Adrenal gland (tissue), 12 donors: Measurements from ENCODE around the gene TRAPPC5. TPM values are rescaled to one million over a fixed set of nuclear protein-coding genes. Genes with fewer than 3 reads are reported as not detected.

Experiments used
- DNase-seq, 7 donors: peaks; one replicate each; pipeline ENCODE4 v3.0.0-alpha.2; 2019 to 2020
- H3K27ac ChIP-seq, 5 donors: fragments of 200-600 bp; sonication (generic) in 4 of 5; 1 replicate in 3 of 5; 2 replicates in 2 of 5; pipeline versions ENCODE4 v1.5.1 to v1.8.0; 2016 to 2020; ENCODE audit warnings: mild to moderate bottlenecking in 1 of 5
- H3K27me3 ChIP-seq: fragments of 200-600 bp; 2 replicates; pipeline ENCODE4 v1.8.0; 2021
- H3K36me3 ChIP-seq, 2 donors: fragments of 200-600 bp; replicated peaks in 1 of 2; 1 replicate in 1 of 2; 2 replicates in 1 of 2; pipeline versions ENCODE4 v1.5.1 to v1.8.0; 2018 to 2022
- H3K4me1 ChIP-seq, 2 donors: fragments of 200-600 bp; replicated peaks in 1 of 2; 1 replicate in 1 of 2; 2 replicates in 1 of 2; pipeline versions ENCODE4 v1.5.1 to v1.8.0; 2018 to 2021
- H3K4me3 ChIP-seq, 4 donors: fragments of 200-600 bp; sonication (generic) in 3 of 4; one replicate each; pipeline ENCODE4 v1.5.1; 2016 to 2018
- H3K9me3 ChIP-seq, 3 donors: fragments of 200-600 bp; sonication (generic) in 1 of 3; replicated peaks in 1 of 3; 1 replicate in 2 of 3; 2 replicates in 1 of 3; pipeline versions ENCODE4 v1.5.1 to v1.8.0; 2016 to 2021
- POLR2A ChIP-seq, 2 donors: fragments of 450-650 bp; IDR thresholded peaks; one replicate each; pipeline ENCODE4 v1.6.1; 2017; ENCODE audit warnings: antibody characterized with exemption in 2 of 2, mild to moderate bottlenecking in 2 of 2, moderate library complexity in 1 of 2
- WGBS, 4 donors: extraction: QIAGEN DNeasy Blood & Tissue Kit in 2 of 4; methylation state at CpG; one replicate each; pipeline versions ENCODE4 v1.1.5 to v1.1.7; 2013 to 2017; 5-methylcytosine and 5-hydroxymethylcytosine counted together
- intact Hi-C, 2 donors: fragments of 100-400 bp; cut with DNase I; formaldehyde crosslinking; loops; one replicate each; pipeline versions ENCODE4 v1.14.1 to v1.15.0; 2022 to 2023
- polyA plus RNA-seq, 3 donors: library from polyadenylated mRNA; stranded (reverse); fragments of 200-250 nt in 2 of 3; fragments of 350-450 nt in 1 of 3; fragmentation: Illumina TruSeq in 1 of 3; extraction: RNeasy Lipid Tissue Mini Kit (QIAGEN cat#74804) in 1 of 3; gene quantifications; one replicate each; pipeline ENCODE4 v1.2.3, GENCODE V29; 2013 to 2014
- total RNA-seq, 9 donors: library from RNA; depleted of rRNA in 4 of 9; stranded (reverse); fragments of >200 nt in 4 of 9; fragments of 120-200 nt in 1 of 9; fragmentation: NEBNext Ultra II Directional in 1 of 9; extraction: Animal tissue kit (Norgen Biotek cat#: 25700) in 1 of 9; gene quantifications; one replicate each; pipeline versions ENCODE4 v1.1.0 to v1.2.4, GENCODE V29; 2013 to 2023
- TF ChIP-seq, protein P1 (sequence below), 6 experiments: fragments of 450-650 bp in 4 of 6; fragments of 200-600 bp in 2 of 6; sonication (generic) in 1 of 6; IDR thresholded peaks; 1 replicate in 5 of 6; 2 replicates in 1 of 6; pipeline versions ENCODE4 v1.5.1 to v1.8.0; 2016 to 2021; ENCODE audit warnings: antibody characterized with exemption in 6 of 6, mild to moderate bottlenecking in 2 of 6, moderate library complexity in 1 of 6
- donor health status: healthy with polysubstance abuse.
- donor health status: Bipolar disorder and iron deficiency.
- donor health status: DM: yes; HTN: yes; CAD: no.
- donor health status: DM: no; HTN: no; CAD: no.
- donor health status: DM: no; HTN: no; CAD: no.
- donor health status: DM: yes; HTN: yes; CAD: no.

The TRAPPC5 gene
- total and polyA plus RNA-seq, 12 donors, result 5.6 to 502 (median 153) TPM

DNA sequence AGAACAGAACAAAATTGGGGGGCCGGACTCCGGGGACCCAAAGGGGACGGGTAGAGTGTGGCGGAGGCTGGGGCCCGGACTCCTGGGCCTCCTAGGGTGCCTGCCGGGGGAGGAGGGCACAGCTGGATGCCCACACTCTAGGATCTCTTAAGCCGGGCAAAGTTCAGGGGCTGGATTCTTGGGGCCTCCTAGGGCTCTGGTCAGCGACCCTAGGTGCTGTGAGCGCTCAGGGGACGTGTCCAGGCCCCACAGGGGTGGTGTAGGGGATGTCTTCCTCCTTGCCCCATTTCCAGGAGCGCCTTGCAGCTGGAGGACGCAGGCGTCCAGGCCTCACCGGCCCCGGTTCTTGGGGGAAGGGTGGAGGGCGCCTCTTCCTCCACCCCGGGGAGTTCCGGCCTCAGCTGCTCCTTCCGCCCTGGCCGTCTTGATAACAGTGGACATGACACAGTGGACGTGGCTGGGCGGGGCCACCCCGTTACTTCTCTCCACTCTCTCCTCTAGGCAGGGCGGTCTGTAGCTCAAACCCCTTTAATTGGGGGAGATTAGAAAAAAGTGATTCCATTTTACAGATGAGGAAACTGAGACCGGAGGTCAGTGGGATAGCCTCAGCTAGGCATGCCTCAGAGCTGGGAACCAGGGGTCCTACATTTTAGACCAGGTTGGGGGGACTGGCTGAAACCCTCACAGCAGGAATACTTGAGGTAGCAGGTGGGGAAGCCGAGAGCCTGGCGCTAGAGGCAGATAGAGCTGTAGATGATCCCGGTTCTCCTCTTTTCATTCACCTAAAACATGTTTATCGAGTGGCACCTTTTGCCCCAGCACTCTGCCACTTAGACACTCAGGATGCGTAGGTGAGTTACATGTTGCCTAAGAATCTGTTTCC is 43.0 kb upstream of the TRAPPC5 start:
- Histone ChIP-seq H3K4me3 (peak overlapping the region in 2 of 4 donors; percentile 22 to 70), H3K27ac (peak overlapping the region in 4 of 5 donors; percentile 47 to 90 (median 64)), H3K4me1 (peaks cover 3% of the 10 kb centered on the region in 2 donors), H3K36me3 (no peaks in the 10 kb centered on the region), H3K27me3 (no peaks in the 10 kb centered on the region), H3K9me3 (no peaks in the 10 kb centered on the region)
- DNase-seq, result peak in 3 of 7 donors; percentile 52 to 60 (median 55)
- TF ChIP-seq, protein P1, sequence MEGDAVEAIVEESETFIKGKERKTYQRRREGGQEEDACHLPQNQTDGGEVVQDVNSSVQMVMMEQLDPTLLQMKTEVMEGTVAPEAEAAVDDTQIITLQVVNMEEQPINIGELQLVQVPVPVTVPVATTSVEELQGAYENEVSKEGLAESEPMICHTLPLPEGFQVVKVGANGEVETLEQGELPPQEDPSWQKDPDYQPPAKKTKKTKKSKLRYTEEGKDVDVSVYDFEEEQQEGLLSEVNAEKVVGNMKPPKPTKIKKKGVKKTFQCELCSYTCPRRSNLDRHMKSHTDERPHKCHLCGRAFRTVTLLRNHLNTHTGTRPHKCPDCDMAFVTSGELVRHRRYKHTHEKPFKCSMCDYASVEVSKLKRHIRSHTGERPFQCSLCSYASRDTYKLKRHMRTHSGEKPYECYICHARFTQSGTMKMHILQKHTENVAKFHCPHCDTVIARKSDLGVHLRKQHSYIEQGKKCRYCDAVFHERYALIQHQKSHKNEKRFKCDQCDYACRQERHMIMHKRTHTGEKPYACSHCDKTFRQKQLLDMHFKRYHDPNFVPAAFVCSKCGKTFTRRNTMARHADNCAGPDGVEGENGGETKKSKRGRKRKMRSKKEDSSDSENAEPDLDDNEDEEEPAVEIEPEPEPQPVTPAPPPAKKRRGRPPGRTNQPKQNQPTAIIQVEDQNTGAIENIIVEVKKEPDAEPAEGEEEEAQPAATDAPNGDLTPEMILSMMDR (IDR thresholded peaks at IDR 0.05), result no peak
- TF ChIP-seq POLR2A (IDR thresholded peaks at IDR 0.05), result no peak
- intact Hi-C loops, result no loop called here
- 50 to 59% (median 52%) methylated on average over 17 to 30 of the region's 30 CpGs for WGBS, 4 donors

DNA sequence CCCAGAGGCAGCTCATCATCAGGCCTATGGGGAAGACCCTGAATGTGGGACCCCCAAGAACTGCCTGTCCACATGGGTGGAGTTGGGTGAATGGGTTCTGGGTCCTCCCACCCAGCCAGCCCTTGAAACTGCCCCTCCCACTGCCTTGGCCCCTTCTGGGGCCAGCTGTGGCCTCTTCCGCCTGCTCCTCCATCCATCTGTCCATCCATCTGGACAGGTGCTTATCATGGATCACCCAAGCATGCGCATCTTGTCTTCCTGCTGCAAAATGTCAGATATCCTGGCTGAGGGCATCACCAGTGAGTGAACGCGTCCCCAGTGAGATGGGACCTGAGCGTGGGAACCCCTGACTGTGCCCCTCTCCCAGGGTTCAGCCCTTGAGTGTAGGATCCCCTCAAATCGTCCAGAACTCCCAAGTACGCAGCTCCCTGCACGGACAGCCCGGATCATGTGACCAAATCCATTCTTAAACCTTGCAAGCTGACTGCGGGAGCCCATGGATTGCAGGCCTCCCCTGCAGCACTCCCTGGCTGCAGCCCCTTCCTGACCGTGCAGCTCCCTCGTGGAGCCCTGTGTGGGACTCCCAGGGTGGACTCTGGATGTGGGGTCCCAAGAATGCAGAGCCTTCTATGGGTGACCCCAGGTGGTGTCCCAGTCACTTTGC is 41.7 kb upstream of the TRAPPC5 start:
- TF ChIP-seq, protein P1 (IDR thresholded peaks at IDR 0.05), result no peak
- TF ChIP-seq POLR2A (IDR thresholded peaks at IDR 0.05), result no peak
- intact Hi-C loops, result no loop called here
- Histone ChIP-seq H3K9me3 (no peaks in the 10 kb centered on the region), H3K4me3 (no peak overlapping the region), H3K4me1 (peaks cover 3% of the 10 kb centered on the region in 2 donors), H3K27me3 (no peaks in the 10 kb centered on the region), H3K27ac (no peak overlapping the region), H3K36me3 (no peaks in the 10 kb centered on the region)
- 59 to 86% (median 72%) methylated on average over 7 to 12 of the region's 12 CpGs for WGBS, 4 donors
- DNase-seq, result no peak

DNA sequence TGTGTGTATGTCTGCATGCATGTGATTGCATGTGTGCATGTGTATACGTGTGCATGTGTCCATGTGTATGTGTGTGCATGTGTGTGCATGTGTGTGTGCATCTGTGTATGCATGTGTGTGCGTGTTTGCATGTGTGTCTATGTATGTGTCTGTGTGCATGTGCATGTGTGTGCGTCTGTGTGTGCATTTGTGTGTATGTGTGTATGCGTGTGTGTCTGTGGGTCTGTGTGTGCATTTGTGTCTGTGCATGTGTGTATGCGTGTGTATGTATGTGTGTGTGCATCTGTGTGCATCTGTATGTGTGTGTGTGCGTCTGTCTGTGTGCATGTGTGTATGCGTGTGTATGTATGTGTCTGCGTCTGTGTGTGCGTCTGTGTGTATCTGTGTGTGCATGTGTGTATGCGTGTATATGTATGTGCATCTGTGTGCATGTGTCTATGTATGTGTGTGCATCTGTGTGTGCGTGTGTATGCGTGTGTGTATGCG is 40.7 kb upstream of the TRAPPC5 start:
- Histone ChIP-seq H3K27ac (no peak overlapping the region), H3K36me3 (no peaks in the 10 kb centered on the region), H3K4me1 (peaks cover 3% of the 10 kb centered on the region in 2 donors), H3K9me3 (no peaks in the 10 kb centered on the region), H3K27me3 (no peaks in the 10 kb centered on the region), H3K4me3 (no peak overlapping the region)
- intact Hi-C loops, result no loop called here
- TF ChIP-seq, protein P1 (IDR thresholded peaks at IDR 0.05), result no peak
- no peak for TF ChIP-seq POLR2A (IDR thresholded peaks at IDR 0.05)
- 89 to 97% (median 94%) methylated on average over 13 of the region's 13 CpGs for WGBS, 4 donors
- no peak for DNase-seq

DNA sequence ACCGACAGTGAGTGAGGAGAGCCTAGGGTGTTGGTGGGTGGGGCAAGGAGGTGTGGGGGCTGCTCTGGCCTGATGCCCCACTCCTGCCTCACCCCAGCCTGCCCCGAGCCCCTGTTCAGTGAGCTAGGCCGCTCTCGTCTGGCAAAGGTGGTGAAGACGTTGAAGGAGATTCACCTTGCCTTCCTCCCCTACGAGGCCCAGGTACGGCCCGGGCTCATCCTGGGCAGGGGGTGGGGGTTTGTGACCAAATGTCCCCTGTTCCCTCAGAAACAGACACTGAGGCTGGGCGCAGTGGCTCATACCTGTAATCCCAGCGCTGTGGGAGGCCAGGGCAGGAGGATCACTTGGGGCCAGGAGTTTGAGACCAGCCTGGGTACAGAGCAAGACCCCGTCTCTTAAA is 39.8 kb upstream of the TRAPPC5 start:
- TF ChIP-seq, protein P1 (IDR thresholded peaks at IDR 0.05), result no peak
- no peak for TF ChIP-seq POLR2A (IDR thresholded peaks at IDR 0.05)
- 88 to 99% (median 92%) methylated on average over 6 to 11 of the region's 11 CpGs for WGBS, 4 donors
- Histone ChIP-seq H3K4me1 (peaks cover 3% of the 10 kb centered on the region in 2 donors), H3K9me3 (no peaks in the 10 kb centered on the region), H3K27ac (no peak overlapping the region), H3K36me3 (no peaks in the 10 kb centered on the region), H3K4me3 (no peak overlapping the region), H3K27me3 (no peaks in the 10 kb centered on the region)
- DNase-seq, result no peak
- intact Hi-C loops, result no loop called here
